T-helper 2 cell treated with Interferon-gamma antibody and Interleukin-4, amounts not matched to agents 100 ng/mL and 5 ng/mL, for 36 hours (primary cell): ENCODE results near the gene ATP5ME. TPM values are rescaled to one million over a fixed set of nuclear protein-coding genes. Genes with fewer than 3 reads are reported as not detected.
"Not testable (repeated sequence)": the region's sequence is repeated elsewhere in the genome, so short reads cannot be mapped to it uniquely, and the experiment has no call there.

Source experiments
- intact Hi-C: fragments of 100-400 bp; cut with micrococcal nuclease; formaldehyde crosslinking; loops from one replicate; pipeline ENCODE4 v1.15.1; 2023
- total RNA-seq: library from RNA; stranded (reverse); gene quantifications from 2 replicates; pipeline ENCODE4 v1.2.3, GENCODE V29; 2022

ATP5ME gene
- total RNA-seq, 1 donor from 2014 or later, result 203 TPM

- intact Hi-C loops, result loop anchor here (1.0 to 5.0 kb wide), 10 partner anchors 9 to 673 kb away; partner anchors contain the start of genes FGFRL1, PCGF3, PIGG and UVSSA
These were observed 556 bp downstream of the ATP5ME start for GRCh38 chr4:673349-674091.

DNA sequence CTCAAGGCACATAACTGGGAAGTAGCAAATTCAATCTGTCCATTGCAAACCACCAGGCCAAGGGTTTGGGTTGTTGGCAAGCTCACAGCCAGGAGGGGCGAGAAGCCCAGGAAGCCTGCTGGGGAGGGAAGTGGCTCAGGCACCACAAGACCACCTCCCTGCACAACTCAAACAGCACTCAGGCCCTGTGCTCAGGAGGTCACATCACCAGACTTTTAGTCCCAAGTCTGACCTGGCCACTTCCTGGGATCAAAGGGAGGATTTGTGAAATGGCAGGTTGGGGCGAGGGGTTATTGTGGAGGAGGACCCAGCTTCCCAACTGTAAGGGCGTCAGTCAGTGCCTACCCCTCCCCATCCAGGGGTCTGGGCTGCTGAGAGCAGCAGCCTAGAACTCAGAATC is 2.3 kb downstream of the ATP5ME start:
- intact Hi-C loops, result loop anchor here (5.0 kb wide), 1 partner anchor 549 kb away; the partner anchor contains the start of gene ZNF718

DNA sequence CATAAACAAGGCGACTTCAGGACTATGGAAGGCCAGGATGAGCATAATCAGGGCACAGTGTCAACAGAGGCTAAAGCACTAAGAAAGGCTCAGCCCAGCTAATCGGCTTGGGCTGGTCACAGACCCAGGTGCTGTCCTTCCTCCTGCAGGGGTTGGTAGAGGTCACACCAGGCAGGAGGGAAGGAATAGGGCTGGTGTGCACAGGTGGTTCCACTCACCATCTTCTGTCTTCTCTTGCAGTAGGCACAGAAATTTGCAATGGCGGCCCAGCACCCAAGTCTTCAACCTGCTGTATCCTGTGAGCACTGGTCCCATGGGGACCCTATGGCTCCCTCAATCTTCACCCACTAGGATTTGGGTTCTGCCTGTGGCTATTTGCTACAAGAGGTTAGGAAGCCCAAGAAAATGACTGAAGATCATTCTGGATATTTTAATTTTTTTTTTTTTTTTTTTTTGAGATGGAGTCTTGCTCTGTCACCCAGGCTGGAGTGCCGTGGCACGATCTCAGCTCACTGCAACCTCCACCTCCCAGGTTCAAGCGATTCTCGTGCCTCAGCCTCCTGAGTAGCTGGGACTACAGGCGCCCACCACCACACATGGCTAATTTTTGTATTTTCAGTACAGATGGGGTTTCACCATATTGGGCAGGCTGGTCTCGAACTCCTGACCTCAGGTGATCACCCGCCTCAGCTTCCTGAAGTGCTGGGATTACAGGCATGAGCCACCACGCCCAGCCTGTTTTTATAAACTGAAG is 4.1 kb downstream of the ATP5ME start:
- intact Hi-C loops, result loop anchor here (5.0 kb wide), 1 partner anchor 548 kb away; the partner anchor contains the start of gene ZNF718

GRCh38 chr4:668219-668618 is 5.9 kb downstream of the ATP5ME start:
- intact Hi-C loops, result not testable (repeated sequence)

DNA sequence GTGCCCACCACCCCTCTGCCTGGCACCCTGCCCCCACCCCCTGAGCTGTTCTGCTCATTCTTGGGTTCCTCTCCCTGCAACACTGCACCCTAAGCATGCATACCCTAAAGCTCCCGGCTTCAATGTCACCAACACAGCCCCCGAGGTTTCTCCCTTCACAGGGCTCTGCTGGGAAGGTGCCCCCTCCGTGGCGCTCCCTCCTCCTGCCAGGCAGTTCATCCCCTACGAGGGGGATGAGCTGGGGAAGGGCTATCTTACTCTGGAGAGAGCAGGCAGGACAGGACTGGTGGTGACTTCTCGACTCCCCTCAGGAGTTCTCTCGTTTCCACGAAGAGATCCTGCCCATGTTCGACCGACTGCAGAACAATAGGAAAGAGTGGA is 6.5 kb downstream of the ATP5ME start:
- intact Hi-C loops, result no loop called here

DNA sequence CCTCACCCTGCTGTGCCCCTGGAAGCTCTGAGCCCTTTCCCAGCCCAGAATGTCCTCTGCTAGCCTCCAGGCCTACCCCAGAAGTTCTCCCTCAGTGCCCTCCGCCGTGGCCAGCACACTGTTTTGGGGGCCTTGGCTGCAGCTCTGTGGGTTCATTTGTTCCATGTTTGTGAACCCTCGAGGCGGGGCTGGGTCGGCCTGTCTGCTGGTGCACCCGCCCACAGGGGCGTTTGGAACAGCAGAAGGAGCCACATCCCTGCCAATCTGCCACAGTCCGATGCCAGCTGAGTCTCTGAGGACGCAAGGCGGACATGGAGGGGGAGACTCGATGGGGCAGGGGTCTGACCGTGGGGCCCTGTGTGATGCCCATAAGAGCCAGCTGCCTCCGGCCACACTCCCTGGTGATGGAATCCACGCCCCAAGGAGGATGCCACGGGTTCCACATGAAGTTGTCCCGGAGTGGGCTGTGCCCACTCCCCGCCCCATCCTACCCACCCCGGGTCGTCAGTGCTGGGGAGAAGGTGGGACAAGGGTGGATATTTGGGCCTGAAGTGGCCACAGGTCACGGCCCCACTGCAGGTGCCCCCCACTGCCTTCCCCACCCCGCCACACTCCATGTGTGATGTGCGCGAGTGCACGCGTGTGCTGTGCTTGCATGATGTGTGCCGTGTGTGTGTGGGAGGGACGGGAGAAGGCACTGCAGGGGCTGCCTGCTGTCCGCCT is 7.1 kb downstream of the ATP5ME start:
- intact Hi-C loops, result no loop called here

- intact Hi-C loops, result no loop called here
These were observed 7.7 kb downstream of the ATP5ME start for GRCh38 chr4:666436-666810.

DNA sequence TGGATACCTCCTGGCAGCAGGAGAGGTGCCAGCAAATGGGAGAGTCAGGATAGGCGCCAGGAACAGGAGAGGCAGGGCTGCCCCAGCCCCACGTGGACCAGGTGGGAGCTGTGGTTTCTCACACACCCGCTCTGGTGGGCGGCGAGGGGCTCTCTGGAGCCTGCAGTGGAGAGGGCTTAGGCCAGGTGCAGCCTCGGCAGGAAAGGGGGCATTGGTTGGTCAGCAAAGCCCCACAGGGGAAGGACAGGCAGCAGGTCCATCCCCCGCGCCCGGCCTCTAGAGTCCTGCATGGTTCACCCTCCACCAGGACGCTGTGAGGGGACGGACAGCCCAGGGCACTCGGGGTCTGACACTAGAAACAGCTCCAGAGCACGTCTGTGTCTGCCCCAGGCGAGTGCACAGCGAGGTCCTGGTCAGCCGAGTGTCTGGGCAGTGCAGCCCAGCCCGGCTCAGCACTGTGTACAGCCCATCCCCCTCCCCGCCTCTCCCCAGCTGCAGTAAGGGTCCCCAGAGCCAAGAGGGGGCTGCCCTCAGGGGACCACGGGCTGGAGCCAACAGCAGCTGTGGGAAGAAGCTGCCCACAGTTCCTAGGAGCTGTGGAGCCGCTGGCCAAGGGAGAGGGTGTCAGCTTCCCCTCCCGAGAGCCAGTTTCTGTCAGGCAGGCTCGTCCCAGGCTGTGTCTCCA is 8.2 kb downstream of the ATP5ME start:
- intact Hi-C loops, result no loop called here

DNA sequence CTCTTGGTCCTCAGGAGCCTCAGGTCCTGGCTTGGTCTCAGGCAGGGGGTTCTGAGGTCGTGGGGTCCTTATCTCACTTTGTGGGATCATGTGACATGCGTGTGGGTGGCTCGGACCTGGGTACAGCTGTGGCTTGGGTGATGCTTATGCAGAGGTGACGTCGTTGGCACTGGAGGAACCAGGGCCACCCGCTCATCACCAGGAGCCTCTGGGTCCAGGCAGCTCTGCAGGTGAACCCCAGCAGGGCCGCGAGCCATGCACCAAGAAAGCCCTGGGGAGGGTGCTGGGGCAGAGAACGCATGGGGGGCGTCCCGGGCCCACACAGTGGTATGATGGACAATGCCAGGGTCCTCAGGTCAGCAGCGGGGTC is 8.7 kb downstream of the ATP5ME start:
- intact Hi-C loops, result no loop called here

- intact Hi-C loops, result loop anchor here (1.0 kb wide), 1 partner anchor 10 kb away; the partner anchor contains the start of genes ATP5ME and MYL5
These were observed 9.3 kb downstream of the ATP5ME start for GRCh38 chr4:664713-665231.

GRCh38 chr4:663438-664428 is 10.3 kb downstream of the ATP5ME start:
- intact Hi-C loops, result loop anchor here (1.0 kb wide), 2 partner anchors 11 to 190 kb away; partner anchors contain the start of genes ATP5ME and MYL5

DNA sequence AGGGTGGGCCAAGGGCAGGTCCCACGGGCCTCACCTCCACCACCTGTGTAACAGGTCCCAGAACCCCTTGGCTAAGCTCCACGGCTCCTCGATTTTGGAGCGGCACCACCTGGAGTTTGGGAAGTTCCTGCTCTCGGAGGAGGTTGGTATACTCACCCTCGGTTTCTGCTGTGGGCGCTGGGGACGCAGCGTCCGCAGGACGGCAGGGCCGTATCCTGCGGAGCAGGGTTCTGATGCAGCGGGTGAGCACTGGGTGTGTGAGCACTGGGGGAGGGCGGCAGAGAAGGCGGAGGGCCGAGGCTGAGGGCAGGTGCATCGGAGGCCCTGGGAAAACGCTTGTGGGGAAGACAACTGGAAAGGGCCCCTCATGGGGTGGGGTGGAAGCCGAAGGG is 11.0 kb downstream of the ATP5ME start:
- intact Hi-C loops, result loop anchor here (1.0 kb wide), 1 partner anchor 190 kb away; no protein-coding TSS in a partner anchor

GRCh38 chr4:661881-662761 is 12.0 kb downstream of the ATP5ME start:
- intact Hi-C loops, result no loop called here

DNA sequence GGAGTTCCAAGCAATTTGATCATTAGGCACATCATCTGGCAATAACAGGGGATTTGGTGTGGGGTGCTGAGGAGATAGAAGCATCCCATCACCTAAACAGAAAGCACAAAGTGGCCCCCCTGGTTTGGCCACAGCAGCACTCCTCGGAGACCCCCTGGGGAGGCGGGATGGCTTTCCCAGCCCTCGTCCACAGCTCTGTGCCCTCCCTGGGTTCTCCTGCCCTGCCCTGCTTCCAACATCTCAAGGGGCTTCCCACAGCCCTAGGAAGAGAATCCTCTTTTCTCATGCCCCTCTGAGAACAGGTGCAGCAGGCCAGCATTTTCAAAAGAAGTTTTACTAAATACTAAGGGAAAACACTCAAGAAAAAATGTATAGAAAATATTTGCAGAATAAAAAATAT is 12.8 kb downstream of the ATP5ME start:
- intact Hi-C loops, result no loop called here

DNA sequence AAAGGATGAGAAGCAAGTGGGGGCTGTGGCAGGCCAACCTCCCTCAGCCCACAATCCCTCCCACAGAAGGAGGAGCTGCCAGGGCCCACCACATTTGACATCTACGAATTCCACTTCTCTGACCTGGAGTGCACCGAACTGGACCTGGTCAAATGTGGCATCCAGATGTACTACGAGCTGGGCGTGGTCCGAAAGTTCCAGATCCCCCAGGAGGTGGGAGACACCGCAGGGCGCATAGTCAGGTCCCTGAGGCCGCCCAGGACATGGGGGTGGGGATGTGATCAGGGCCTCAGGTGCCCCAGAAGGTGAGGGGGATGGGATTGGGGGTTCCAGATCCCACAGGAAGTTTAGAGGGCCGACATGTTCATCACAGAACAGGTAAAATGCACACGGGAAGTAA is 13.7 kb downstream of the ATP5ME start:
- intact Hi-C loops, result no loop called here

DNA sequence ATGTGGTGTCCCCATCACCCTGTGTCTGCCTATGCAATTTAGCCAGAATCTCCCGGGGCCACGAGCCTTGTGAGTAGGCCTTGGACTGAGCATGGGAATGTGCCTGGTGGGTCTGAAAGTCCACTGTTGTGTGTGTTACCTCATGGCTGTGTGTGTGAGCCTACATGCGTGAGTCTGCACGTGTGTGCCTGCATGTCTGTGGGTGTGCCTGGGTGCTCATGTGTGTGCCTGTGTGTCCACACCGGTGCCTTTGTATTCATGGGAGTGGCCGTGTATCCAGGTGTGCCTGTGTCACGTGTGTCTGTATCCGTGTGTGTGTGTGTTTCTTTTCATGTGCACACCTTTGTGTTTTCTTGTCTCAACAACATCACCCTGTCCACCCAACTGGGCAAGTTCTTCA is 14.2 kb downstream of the ATP5ME start:
- intact Hi-C loops, result no loop called here

GRCh38 chr4:658681-659667 is 15.1 kb downstream of the ATP5ME start:
- intact Hi-C loops, result no loop called here
